GM04503 (cell line): ENCODE data around the gene ATG10.
A peak's percentile ranks its signal among the peaks of the same experiment; 100 is the strongest.
"Not testable (repeated sequence)": the region's sequence is repeated elsewhere in the genome, so short reads cannot be mapped to it uniquely, and the experiment has no call there.

Source experiments
- DNase-seq: peaks from one replicate; pipeline ENCODE4 v3.0.0-alpha.2; 2012; ENCODE audit warnings: low read depth

ATG10 gene

DNA sequence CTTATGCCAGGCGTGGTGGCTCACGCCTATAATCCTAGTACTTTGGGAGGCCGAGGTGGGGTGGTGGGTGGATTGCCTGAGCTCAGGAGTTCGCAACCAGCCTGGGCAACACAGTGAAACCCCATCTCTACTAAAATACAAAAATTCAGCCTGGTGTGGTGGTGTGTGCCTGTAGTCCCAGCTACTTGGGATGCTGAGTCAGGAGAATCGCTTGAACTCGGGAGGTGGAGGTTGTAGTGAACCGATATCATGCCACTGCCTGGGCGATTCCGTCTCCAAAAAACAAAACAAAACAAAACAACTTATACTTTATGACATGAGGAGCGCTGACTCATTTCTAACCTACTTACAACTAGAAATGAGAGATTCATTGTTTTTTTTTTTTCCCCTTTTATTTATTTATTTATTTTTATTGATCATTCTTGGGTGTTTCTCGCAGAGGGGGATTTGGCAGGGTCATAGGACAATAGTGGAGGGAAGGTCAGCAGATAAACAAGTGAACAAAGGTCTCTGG is 10.4 kb downstream of the ATG10 start:
- not testable (repeated sequence) for DNase-seq

DNA sequence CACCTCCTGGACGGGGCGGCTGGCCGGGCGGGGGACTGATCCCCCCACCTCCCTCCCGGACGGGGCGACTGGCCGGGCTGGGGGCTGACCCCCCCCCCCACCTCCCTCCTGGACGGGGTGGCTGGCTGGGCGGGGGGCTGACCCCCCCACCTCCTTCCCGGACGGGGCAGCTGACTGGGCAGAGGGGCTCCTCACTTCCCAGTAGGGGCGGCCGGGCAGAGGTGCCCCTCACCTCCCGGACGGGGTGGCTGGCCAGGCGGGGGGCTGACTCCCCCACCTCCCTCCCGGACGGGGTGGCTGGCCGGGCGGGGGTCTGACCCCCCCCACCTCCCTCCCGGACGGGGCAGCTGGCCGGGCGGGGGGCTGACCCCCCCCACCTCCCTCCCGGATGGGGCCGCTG is 11.3 kb downstream of the ATG10 start:
- DNase-seq = not testable (repeated sequence)

DNA sequence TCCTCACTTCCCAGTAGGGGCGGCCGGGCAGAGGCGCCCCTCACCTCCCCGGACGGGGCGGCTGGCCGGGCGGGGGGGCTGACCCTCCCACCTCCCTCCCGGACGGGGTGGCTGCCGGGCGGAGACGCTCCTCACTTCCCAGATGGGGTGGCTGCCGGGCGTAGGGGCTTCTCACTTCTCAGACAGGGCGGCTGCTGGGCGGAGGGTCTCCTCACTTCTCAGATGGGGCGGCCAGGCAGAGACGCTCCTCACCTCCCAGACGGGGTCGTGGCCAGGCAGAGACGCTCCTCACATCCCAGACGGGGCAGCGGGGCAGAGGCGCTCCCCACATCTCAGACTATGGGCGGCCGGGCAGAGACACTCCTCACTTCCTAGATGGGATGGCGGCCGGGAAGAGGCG is 11.7 kb downstream of the ATG10 start:
- not testable (repeated sequence) for DNase-seq

DNA sequence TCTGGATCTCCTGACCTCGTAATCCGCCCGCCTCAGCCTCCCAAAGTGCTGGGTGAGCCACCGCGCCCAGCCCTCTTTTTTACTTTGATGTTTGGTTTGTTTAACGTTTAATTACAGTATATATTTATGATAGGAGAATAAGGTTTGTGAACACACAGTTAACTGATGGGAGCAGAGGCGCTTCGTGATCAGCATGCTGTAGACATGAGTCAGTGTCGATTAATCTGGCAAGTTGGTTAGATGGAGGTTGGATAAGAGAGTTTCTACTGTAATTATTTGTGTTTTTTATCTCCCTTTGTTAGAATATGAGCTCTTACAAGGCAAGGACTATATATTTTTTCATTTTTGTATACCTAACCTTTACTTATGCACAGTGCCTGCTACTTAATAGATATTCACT is 14.3 kb downstream of the ATG10 start:
- no peak for DNase-seq

DNA sequence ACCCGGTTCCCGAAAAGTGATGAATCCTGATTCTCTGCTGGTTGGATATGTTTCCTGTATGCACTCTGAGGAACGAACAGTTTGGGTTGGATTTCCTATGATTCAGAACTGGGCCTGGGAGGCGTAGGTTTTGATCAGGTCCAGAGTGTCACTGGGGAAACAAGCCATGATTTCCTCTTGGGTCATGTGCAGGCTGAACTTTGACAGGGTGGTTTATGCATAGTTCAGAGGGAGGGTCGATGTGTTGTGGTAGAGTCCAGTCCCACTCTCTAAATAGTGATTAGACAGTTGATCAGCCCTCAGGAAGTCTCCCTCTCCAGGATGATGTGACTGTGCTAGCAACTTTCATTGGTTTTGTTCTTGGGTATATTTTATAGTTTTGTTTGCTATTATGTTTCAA is 17.4 kb downstream of the ATG10 start:
- no peak for DNase-seq

DNA sequence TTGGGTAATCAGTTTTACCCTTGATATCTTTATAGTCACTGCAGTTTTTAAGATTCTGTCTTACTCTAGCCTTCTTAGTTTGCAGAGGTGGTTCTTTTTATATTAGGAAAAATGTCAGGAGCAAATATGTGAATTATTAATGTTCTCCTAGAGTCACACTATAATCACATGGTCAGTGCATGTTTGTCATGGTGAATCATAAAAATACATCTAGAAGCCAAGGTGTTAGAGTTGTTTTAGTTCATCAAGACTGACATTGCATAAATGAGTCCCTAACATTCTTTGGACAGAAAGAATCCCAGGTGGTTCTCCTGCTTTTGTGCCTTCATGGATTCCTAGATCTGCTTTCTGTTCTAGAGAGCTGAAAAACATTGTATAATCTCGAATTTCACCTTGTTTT is 22.9 kb downstream of the ATG10 start:
- no peak for DNase-seq

DNA sequence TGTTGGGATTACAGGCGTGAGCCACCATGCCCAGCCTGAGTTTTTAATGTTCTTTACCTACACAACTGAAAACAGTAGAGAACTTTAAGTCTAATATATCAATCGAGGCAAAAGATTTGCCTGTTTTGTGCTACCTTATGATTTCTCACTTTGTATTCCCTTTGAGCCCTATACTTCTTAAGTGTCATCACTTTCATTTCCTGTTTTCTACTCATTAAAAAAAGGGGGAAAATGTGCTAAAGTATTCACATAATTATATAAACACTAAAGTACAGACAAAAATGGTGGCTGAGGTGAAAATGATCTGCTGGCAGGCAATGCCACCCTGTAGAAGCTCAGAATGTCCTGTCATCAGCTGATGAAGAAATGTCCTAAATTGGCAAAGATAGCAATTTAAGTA is 23.6 kb downstream of the ATG10 start:
- DNase-seq = no peak

DNA sequence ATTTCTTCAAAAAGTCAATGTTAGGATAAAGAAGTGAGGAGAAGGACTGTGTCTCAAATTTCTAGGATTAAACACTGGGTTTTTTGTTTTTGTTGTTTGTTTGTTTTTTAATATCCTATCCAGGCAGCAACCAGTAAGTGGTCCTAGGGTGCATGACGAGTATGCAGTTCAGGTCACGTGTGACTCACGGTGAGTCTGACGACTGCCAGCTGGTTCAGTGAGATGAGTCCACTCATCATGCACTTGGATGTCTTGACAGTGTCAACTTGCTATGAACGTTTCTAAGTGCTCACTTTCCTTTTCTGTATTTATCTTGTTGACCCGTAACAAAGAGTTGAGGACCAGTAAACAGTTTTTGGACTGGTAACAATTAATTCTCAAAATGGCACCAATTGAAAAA is 32.7 kb downstream of the ATG10 start:
- no peak for DNase-seq

DNA sequence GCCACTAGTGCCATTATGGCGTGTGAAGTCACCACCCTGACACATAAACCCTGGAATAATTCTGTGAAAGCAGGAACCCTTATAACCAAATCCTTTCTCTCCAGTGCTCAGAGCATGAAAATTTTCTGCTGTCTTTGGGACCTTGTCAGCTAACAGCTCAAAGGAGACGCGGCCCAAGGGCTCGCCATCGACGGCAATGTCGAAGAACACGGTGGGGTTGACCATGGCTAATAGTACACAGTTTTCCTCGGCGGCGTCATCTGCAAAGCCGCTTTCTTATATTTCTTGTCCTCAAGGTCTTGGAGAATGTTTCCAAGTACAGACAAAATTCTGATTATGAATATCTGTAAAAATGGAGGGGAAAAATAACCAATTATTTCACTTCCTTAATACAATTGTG is 38.0 kb downstream of the ATG10 start:
- DNase-seq = not testable (repeated sequence)

DNA sequence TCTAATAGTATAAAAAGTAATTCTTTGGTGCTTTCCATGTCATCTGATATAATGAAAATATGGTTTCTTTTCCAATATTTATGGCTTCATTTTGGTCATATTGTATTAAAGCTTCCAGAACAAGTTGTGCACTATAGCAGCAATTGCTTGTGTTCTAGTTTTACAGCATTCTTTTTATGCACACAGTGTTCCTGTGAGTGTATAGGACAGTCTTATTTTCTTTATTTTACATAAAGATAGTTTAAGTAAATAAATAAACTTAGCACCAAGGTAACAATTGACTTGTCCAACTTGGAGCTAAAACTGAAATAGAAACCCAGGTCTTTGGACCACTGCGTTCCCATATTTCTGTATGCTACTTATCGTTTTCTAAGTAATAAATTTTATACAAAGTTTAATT is 38.9 kb downstream of the ATG10 start:
- DNase-seq = no peak

DNA sequence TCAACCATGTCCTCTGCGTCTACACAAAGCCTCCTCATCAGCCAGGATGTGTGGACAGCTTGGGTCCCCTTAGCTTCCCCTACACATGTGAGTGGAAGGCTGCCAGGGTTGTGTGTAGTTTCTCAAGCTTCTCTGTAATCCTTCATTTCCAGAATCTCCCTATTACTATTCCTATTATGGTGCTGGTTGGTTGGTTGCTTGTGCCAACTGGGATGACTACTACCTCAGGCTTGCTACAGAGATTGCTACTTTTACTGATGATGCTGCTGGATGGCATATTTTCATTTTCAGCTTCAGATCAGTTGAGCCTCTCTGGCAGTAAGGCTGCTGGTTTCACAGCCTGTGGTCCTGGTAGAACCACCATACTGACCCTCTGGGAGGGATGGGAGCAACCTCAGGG is 39.9 kb downstream of the ATG10 start:
- DNase-seq = peak; percentile 42

DNA sequence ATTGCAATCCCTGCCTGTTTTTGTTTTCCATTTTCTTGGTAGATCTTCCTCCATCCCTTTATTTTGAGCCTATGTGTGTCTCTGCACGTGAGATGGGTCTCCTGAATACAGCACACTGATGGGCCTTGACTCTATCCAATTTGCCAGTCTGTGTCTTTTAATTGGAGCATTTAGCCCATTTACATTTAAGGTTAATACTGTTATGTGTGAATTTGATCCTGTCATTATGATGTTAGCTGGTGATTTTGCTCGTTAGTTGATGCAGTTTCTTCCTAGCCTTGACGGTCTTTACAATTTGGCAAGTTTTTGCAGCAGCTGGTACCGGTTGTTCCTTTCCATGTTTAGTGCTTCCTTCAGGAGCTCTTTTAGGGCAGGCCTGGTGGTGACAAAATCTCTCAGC is 42.8 kb downstream of the ATG10 start:
- not testable (repeated sequence) for DNase-seq

DNA sequence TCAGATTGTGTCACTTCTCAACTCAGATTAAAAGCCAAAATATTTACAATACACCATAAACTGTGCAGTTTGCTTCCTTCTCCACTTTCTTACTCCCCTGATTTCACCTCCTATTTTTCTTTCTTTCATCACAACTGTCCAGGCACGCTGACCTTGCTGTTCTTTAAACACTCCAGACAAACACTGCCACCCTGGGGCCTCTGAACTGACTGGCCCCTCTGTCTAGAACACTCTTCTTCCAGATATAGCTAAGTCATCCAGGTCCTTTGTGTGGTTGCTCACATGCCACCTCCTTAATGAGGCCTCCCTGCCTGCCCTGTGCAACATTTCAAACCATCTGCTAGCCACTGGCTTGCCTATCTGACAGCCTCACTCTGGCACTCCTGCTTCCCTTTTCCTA is 46.6 kb downstream of the ATG10 start:
- DNase-seq = no peak

DNA sequence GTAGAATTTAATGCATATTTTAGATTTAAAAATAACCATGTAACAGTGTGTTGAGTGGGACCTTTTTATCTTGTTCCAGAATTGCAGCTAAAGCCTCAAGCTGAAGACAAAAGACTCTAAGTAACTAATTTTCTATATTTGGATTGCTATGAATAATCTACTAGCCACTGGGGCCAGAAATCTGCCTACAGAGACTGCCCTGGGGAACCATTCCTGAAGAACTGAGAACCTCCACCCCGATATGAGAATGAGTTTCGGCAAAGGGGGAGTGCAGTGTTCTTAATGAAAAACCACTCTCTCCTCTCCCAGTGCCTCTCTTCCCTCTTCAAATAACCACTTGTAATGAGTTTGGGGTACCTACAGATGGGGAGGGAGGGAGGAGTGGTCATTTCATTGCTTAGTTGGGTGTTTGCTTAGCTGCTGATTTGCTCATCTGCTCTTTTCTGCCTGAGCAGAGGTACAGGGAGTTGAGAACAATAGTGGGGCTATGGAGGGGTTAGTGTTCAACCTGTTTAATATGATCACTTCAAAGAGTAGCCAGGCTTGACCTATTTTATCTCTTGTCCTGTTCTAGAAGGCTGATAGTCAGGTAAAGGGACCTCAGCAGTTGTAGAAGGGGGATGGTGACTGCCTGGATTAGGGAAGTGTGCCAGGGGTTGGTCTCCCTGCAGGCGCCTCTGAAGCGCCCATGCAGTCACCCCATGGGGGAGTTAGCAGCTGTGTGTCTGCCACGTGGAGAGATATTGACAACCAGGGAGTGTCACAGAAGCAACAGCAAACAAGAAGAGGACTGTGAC is 47.7 kb downstream of the ATG10 start:
- no peak for DNase-seq

DNA sequence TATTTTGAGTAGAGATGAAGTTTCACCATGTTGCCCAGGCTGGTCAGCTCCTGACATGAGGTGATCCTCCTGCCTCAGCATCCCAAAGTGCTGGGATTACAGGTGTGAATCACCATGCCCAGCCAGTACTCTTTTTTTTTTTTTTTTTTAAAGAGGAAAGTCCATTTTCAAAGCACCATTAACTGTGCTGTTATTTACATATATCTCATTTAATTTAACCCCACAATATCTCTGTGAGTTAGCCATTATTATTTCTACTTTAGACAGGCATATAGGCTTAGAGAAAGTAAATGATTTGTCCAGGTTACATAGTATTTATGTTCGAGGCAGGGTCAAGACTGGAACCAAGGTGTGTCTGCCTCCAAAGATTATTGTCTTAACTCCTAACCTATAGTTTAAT is 50.7 kb downstream of the ATG10 start:
- no peak for DNase-seq

DNA sequence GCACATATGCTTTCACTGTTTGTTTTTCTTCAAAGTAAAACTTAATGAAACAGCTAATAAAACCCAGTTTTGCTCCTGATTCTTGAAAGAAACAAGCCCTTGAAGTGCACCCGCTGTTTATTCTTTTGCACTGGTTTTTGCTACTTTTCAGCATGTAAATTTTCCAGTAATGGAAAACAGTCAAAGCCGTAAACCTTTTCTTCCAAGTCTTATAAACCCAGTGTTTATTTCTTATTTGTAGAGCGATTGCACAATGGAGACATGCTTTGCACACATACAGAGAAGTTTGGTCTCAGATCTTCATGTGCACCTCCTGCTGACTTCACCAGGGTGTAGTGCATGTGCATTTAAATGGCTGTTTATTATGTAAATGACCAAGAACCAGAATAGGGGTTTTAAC is 51.8 kb downstream of the ATG10 start:
- DNase-seq = no peak

DNA sequence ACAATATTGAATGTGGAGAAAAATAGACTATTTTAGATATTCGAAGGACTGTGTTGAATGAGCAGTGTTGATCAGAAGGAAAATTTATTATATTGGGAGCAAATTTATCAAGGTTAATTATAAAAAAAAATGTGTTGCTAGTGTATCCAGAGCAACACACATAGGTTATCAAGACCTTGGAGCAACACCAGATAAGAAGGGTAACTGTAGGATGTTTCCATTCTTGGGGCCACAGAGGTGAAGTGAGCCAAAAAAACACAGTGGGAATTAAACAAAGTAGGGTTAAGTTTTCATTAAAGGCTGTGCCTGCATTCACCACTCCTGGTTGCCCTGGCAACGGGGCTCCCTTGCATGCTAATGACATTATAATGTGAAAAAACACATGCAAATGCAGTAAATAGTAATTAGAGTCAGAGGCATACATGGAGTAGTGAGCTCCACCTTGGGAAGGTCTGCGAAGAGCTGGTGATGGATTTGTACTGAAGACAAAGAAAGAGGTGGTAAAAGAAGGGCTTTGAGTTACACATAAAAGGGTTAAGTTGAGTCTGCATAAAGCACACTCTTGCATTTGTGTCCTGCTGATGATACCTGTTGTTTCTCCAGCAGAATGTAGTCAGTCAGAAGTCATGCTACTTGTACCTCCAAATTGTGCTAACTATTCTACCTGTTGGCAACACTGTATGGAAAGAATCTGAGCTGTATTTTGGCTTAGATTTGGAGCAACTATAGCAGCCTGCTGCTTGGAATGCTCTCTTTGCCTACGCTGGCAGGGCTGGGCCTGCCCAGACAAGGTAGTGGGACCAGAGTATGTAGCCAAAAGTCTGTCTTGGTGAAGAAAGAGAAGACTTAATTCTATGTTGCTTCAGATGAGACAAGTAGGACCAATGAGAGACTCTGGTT is 59.6 kb downstream of the ATG10 start:
- DNase-seq = no peak

DNA sequence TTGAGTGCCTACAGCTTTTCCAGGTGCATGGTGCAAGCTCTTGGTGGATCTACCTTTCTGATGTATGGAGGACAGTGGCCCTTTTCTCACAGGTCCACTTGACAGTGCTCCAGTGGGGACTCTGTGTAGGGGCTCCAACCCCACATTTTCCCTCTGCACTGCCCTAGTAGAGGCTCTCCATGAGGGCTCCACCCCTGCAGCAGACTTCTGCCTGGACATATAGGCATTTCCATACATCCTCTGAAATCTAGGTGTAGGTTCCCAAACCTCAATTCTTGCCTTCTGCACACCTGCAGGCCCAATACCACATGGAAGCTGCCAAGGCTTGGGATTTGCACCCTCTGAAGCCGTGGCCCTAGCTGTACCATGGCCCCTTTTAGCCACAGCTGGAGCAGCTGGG is 71.1 kb downstream of the ATG10 start:
- not testable (repeated sequence) for DNase-seq

DNA sequence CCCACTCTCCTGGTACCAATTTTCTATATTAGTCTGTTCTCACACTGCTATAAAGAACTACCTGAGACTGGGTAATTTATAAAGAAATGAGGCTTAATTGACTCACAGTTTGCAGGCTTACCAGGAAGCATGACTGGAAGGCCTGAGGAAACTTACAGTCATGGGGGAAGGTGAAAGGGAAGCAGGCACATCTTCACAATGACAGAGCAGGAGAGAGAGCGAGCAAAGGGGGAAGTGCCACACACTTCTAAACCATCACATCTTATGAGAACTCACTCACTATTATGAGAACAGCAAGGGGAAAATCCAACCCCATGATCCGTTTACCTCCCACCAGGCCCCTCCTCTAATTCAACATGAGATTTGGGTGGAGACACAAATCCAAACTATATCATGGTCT is 72.2 kb downstream of the ATG10 start:
- DNase-seq = no peak

DNA sequence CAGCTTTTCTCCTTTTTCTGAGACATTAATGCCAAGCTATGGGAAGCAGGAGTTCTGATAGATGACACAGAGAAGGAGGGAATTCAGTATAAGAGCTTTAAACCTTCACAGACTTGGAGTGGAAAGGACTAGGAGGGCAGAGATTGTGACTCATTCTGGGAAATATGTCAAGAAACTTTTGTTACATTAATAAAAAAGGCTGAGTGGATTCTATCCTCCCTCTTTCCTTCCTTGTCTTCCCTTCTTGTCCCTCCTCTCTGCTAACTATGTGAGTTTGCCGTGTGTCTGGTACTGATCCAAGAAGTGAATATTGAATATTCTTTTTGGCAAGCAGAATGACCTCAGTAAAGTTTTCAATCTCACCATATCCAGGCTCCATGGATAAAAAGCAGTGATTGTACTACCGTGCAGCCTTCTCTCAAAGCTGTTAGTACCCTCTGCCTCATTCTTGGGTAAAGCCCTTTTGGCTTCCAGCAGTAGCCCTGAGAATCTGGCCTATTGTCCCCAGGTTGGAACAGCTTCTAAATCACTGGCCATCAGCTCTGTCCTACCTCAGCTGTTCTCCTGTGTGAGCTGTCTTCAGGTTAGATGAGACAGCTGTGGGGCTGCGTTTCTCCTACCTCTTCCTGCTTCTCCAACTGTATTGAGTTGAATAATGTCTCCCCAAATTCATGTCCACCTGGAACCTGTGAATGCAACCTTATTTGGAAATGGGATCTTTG is 73.9 kb downstream of the ATG10 start:
- DNase-seq = peak; percentile 47

DNA sequence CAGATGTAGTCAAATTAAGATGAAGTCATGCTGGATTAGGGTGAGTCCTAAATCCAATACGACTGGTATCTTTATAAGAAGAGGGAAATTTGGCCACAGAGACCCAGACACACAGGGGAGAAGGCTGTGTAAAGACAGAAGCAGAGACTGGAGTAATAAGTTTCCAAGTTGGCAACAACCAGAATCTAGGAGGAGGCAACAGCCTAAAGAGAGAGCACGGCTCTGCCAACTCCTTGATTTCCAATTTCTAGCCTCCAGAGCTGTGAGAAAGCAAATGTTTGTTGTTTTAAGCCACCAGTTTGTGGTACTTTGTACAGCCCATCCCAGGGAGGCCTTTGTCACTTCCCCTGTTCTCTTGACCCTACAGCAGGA is 74.4 kb downstream of the ATG10 start:
- no peak for DNase-seq

DNA sequence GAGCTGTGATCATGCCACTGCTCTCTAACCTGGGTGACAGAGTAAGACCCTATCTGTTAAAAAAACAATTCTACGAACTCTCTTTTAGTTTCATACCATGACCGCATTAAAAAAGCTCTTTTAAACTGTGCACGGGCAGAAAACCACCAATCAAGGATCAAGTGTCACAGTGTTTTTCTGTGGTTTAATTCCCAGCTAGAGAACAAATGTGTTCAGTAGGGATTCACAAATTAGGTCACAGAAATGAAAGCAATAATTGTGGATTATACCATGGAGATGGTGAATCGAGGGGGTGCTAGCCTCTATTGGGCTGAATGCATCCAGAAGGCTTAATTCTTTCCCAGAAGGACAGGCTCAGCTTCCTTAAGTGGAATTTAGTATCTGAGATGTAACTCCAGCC is 79.1 kb downstream of the ATG10 start:
- DNase-seq = no peak
